Stimulated activated naive CD4-positive, alpha-beta T cell treated with Interleukin-2 at 50 U/mL for 16 hours (primary cell): ENCODE results near the gene TMEM14C.

ENCODE experiments used
- DNase-seq: peaks from one replicate; lab custom pipeline; 2025; lab: John Stamatoyannopoulos, UW

Gene TMEM14C

GRCh38 chr6:10763006-10763405, 40.1 kb downstream of the TMEM14C start:
- DNase-seq, result no peak

GRCh38 chr6:10769419-10769818, 46.5 kb downstream of the TMEM14C start:
- DNase-seq, result no peak

GRCh38 chr6:10771371-10771894, 48.6 kb downstream of the TMEM14C start:
- no peak for DNase-seq

- DNase-seq, result no peak
Measured at GRCh38 chr6:10778230-10778629, 55.4 kb downstream of the TMEM14C start.

- DNase-seq, result no peak
Measured at GRCh38 chr6:10779076-10779475, 56.2 kb downstream of the TMEM14C start.
